ENCODE results near the gene UBR3.

GRCh38 chr2:170115501-170116229, 288.4 kb downstream of the UBR3 start:
- TF ChIP-seq CTCF (IDR thresholded peaks at IDR 0.05): no peak
- TF ChIP-seq POLR2A (IDR thresholded peaks at IDR 0.05): no peak

Measured in right lobe of liver (tissue), 4 donors.